Upper lobe of left lung (tissue), 4 donors: Measurements from ENCODE around the gene SHOC2.

Experiments used
- EP300 ChIP-seq, 4 donors: sonication (generic); formaldehyde crosslinking; IDR thresholded peaks; one replicate each; pipeline ENCODE4 v1.5.1; 2017; ENCODE audit warnings: antibody characterized with exemption in 4 of 4, control low read depth in 2 of 4
- POLR2A ChIP-seq, 4 donors: fragments of 450-650 bp; IDR thresholded peaks; one replicate each; pipeline ENCODE4 v1.5.1; 2016 to 2017; ENCODE audit warnings: antibody characterized with exemption in 4 of 4, mild to moderate bottlenecking in 2 of 4
- POLR2AphosphoS5 ChIP-seq, 2 donors: sonication (generic); formaldehyde crosslinking; IDR thresholded peaks; one replicate each; pipeline ENCODE4 v1.5.1; 2017; ENCODE audit warnings: antibody characterized with exemption in 2 of 2
- TF ChIP-seq, protein P1 (sequence below), 6 experiments: fragments of 450-650 bp in 4 of 6; fragments of 200-600 bp in 2 of 6; sonication (generic) in 2 of 6; IDR thresholded peaks; one replicate each; pipeline ENCODE4 v1.5.1; 2016 to 2019; ENCODE audit warnings: antibody characterized with exemption in 6 of 6

DNA sequence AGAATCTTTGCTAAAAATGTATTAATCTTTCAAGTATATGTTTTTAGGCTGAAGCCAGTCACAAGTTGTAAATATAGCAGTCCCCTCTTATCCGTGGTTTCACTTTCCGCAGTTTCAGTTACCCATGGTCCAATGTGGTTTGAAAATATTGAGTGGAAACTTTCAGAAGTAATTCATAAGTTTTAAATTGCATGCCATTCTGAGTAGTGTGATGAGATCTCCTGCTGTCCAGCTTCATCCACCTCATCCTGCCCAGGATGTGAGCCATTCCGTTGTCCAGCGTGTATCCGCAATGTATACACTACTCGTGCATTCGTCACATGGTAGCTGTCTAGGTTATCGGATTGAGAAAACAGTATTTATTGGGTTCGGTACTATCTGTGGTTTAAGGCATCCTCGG, 35.5 kb upstream of the SHOC2 start:
- TF ChIP-seq POLR2AphosphoS5 (IDR thresholded peaks at IDR 0.05), result no peak
- TF ChIP-seq, protein P1, sequence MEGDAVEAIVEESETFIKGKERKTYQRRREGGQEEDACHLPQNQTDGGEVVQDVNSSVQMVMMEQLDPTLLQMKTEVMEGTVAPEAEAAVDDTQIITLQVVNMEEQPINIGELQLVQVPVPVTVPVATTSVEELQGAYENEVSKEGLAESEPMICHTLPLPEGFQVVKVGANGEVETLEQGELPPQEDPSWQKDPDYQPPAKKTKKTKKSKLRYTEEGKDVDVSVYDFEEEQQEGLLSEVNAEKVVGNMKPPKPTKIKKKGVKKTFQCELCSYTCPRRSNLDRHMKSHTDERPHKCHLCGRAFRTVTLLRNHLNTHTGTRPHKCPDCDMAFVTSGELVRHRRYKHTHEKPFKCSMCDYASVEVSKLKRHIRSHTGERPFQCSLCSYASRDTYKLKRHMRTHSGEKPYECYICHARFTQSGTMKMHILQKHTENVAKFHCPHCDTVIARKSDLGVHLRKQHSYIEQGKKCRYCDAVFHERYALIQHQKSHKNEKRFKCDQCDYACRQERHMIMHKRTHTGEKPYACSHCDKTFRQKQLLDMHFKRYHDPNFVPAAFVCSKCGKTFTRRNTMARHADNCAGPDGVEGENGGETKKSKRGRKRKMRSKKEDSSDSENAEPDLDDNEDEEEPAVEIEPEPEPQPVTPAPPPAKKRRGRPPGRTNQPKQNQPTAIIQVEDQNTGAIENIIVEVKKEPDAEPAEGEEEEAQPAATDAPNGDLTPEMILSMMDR (IDR thresholded peaks at IDR 0.05), result no peak
- no peak for TF ChIP-seq POLR2A (IDR thresholded peaks at IDR 0.05)
- TF ChIP-seq EP300 (IDR thresholded peaks at IDR 0.05), result no peak
